T-cell (primary cell): ENCODE measurements around the gene CELF1. TPM values are rescaled to one million over a fixed set of nuclear protein-coding genes. Genes with fewer than 3 reads are reported as not detected.
A peak's percentile ranks its signal among the peaks of the same experiment; 100 is the strongest.

ENCODE experiments used
- ATAC-seq, 4 experiments: fragments of 200-7000 bp in 3 of 4; fragments of 150-1000 bp in 1 of 4; cut with Tn5 transposase; replicated peaks in 1 of 4; 1 replicate in 3 of 4; 2 replicates in 1 of 4; pipeline ENCODE4 v1.10.0; 2021; ENCODE audit warnings: moderate library complexity in 3 of 4, mild to moderate bottlenecking in 2 of 4, moderate number of reproducible peaks in 1 of 4
- CTCF ChIA-PET, 2 donors: fragments of 300-600 bp; sonication (Branson Sonifier 250); formaldehyde crosslinking; loops; one replicate each; lab custom pipeline; 2022; ENCODE audit warnings: antibody characterized with exemption in 2 of 2; lab: Charles Lee
- POLR2A ChIA-PET, 2 donors: fragments of 300-600 bp; sonication (Branson Sonifier 250); formaldehyde crosslinking; loops; one replicate each; lab custom pipeline; 2022; ENCODE audit warnings: antibody characterized with exemption in 2 of 2; lab: Charles Lee
- DNase-seq, 35 experiments: peaks; one replicate each; pipeline versions ENCODE4 v3.0.0 to v3.0.0-alpha.2; 2013 to 2023
- H3K27ac ChIP-seq: one replicate; pipeline ENCODE4 v1.5.1; 2013; ENCODE audit warnings: low read length
- H3K27me3 ChIP-seq, 2 experiments: replicated peaks in 1 of 2; 1 replicate in 1 of 2; 2 replicates in 1 of 2; pipeline versions ENCODE4 v1.6.1 to v1.7.0; 2013; ENCODE audit warnings: low read length in 1 of 2, mixed read lengths in 1 of 2; ENCODE audit not compliant: control insufficient read depth in 2 of 2, insufficient read depth in 2 of 2; ENCODE audit errors: extremely low read depth in 1 of 2
- H3K36me3 ChIP-seq, 2 donors: 1 replicate in 1 of 2; 2 replicates in 1 of 2; pipeline versions ENCODE4 v1.6.1 to v1.7.0; 2013; ENCODE audit warnings: low read length in 1 of 2; ENCODE audit not compliant: control insufficient read depth in 2 of 2, insufficient read depth in 1 of 2; ENCODE audit errors: extremely low read depth in 1 of 2
- H3K4me1 ChIP-seq, 2 experiments: 1 replicate in 1 of 2; 2 replicates in 1 of 2; pipeline versions ENCODE4 v1.6.1 to v1.7.0; 2013; ENCODE audit warnings: low read length in 2 of 2, mixed read lengths in 1 of 2; ENCODE audit not compliant: insufficient read depth in 2 of 2, control insufficient read depth in 1 of 2; ENCODE audit errors: extremely low read depth in 1 of 2
- H3K4me3 ChIP-seq, 2 donors: 1 replicate in 1 of 2; 2 replicates in 1 of 2; pipeline versions ENCODE4 v1.5.1 to v1.7.0; 2013; ENCODE audit warnings: mild to moderate bottlenecking in 2 of 2, low read length in 1 of 2, moderate library complexity in 1 of 2; ENCODE audit not compliant: control insufficient read depth in 1 of 2; ENCODE audit errors: extremely low read depth in 1 of 2
- H3K9me3 ChIP-seq: 2 replicates; pipeline ENCODE4 v1.7.0; 2013
- H3K27ac Mint-ChIP-seq, 2 donors: one replicate each; pipeline ENCODE4 v1.8.0; 2020 to 2021; ENCODE audit warnings: mild to moderate bottlenecking in 2 of 2, mixed read lengths in 2 of 2
- H3K27me3 Mint-ChIP-seq, 2 donors: one replicate each; pipeline ENCODE4 v1.8.0; 2021 to 2022; ENCODE audit warnings: mixed read lengths in 2 of 2
- H3K36me3 Mint-ChIP-seq: one replicate; pipeline ENCODE4 v1.8.0; 2021; ENCODE audit warnings: mixed read lengths
- H3K4me1 Mint-ChIP-seq, 3 donors: one replicate each; pipeline ENCODE4 v1.8.0; 2020 to 2022; ENCODE audit warnings: mixed read lengths in 3 of 3, mild to moderate bottlenecking in 1 of 3
- H3K4me3 Mint-ChIP-seq, 3 donors: one replicate each; pipeline ENCODE4 v1.8.0; 2020 to 2022; ENCODE audit warnings: mild to moderate bottlenecking in 3 of 3, mixed read lengths in 3 of 3, moderate library complexity in 3 of 3
- H3K9me3 Mint-ChIP-seq, 3 donors: one replicate each; pipeline ENCODE4 v1.8.0; 2020 to 2022; ENCODE audit warnings: mixed read lengths in 3 of 3
- WGBS: methylation state at CpG from one replicate; pipeline ENCODE4 v1.1.5; 2013; ENCODE audit warnings: missing lambda C conversion rate; ENCODE audit not compliant: insufficient coverage; 5-methylcytosine and 5-hydroxymethylcytosine counted together
- total RNA-seq, 35 experiments: library from RNA in 6 of 35; stranded (reverse) in 6 of 35; fragments of 120-200 nt in 1 of 35; gene quantifications; one replicate each; pipeline versions ENCODE4 v1.2.1 to v1.2.4 and lab custom pipeline; 2013 to 2026

The CELF1 gene
- total RNA-seq, 5 donors from 2014 or later (not counting 1 experiment from before 2014, with no cell fraction given) = 109 to 124 (median 123) TPM

DNA sequence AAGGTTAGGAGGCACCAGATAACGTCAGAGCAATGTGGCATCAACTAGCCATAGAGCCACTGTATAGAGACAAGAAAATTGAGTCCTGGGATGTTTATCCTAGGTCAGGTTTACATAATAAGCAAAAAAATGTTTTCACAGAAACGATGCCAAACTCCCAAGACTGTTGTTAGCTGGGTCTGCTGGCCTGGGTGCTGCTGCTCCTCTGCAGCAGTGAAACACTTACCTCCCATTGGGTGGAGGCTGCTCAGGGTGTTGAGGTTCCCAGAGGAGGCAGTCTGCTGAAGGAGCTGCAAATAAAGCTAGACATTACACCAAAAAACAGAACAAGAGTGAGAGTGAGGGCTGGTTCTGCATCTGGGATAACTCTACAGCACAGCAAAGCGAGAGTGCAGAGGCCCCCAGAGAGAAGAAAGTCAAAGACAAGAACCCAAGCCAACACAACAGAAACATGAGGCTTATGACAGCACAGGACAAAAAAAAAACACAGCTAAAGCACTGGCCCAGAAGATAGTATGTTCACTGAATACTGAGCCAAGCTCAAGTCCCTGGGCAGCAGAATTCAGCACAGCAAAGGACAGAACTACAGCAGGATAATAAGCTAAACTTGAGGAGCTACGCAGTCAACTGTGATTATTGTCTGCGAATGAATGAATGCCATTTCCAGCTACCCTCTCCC is 74.1 kb downstream of the CELF1 start:
- Mint-ChIP-seq H3K4me3 (no peak overlapping the region), H3K27ac (no peak overlapping the region)
- WGBS = 100% methylated on average over 2 of the region's 5 CpGs

DNA sequence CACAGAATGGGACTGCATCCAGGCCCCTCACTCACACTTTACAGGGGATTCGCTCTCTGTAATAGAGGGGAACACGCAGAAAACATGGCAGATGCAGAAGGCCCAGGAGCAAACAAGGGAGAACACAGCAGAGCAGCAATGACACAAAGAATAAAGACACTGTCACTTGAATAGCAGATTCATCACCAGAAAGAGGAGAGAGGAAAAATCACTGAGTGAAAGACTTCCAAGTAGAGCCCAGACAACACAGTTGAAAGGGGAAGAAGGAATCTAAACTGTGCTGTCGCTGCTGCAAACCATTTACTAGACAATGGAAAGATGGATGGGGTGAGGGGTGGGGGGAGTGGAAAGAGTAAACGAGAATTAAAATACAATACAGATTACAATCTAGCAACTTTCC is 75.2 kb downstream of the CELF1 start:
- Histone ChIP-seq H3K27ac (no peak overlapping the region), H3K4me3 (no peak overlapping the region), H3K9me3 (no peaks in the 10 kb centered on the region), H3K27me3 (no peaks in the 10 kb centered on the region), H3K36me3 (peaks cover 18 to 97% of the 10 kb centered on the region in 2 donors), H3K4me1 (no peaks in the 10 kb centered on the region)
- Mint-ChIP-seq H3K4me1 (no peaks in the 10 kb centered on the region), H3K27ac (no peak overlapping the region), H3K9me3 (no peaks in the 10 kb centered on the region), H3K36me3 (peaks cover 62% of the 10 kb centered on the region), H3K4me3 (no peak overlapping the region), H3K27me3 (no peaks in the 10 kb centered on the region)
- DNase-seq (no peak), ATAC-seq (no peak)
- ChIA-PET POLR2A (no interaction called here), CTCF (no interaction called here)
- WGBS = no CpG with 5 or more reads among the region's 4 CpGs

More for the DNA sequence above, 74.1 kb downstream of the CELF1 start:
- no peaks in the 10 kb centered on the region for H3K4me1 Mint-ChIP-seq
- no peaks in the 10 kb centered on the region for H3K9me3 Mint-ChIP-seq
- no peak for DNase-seq
- Histone ChIP-seq H3K4me3 (no peak overlapping the region), H3K27me3 (no peaks in the 10 kb centered on the region), H3K36me3 (peaks cover 14 to 97% of the 10 kb centered on the region in 2 donors), H3K27ac (no peak overlapping the region), H3K9me3 (no peaks in the 10 kb centered on the region), H3K4me1 (no peaks in the 10 kb centered on the region)
- ATAC-seq = no peak
- POLR2A ChIA-PET = interaction anchor here in 1 of 2 donors (0.7 kb wide), 1 partner anchor 31 kb away, joined by 4 read pairs; no protein-coding TSS in a partner anchor
- peaks cover 62% of the 10 kb centered on the region for H3K36me3 Mint-ChIP-seq
- no peaks in the 10 kb centered on the region for H3K27me3 Mint-ChIP-seq
- CTCF ChIA-PET = no interaction called here

- Mint-ChIP-seq H3K36me3 (peaks cover 58% of the 10 kb centered on the region), H3K27ac (no peak overlapping the region), H3K4me3 (no peak overlapping the region), H3K4me1 (no peaks in the 10 kb centered on the region), H3K27me3 (no peaks in the 10 kb centered on the region), H3K9me3 (no peaks in the 10 kb centered on the region)
- no peak overlapping the region for H3K4me3 ChIP-seq
- DNase-seq = no peak
- H3K4me1 ChIP-seq = no peaks in the 10 kb centered on the region
- H3K9me3 ChIP-seq = no peaks in the 10 kb centered on the region
- no peak overlapping the region for H3K27ac ChIP-seq
- ChIA-PET POLR2A (no interaction called here), CTCF (no interaction called here)
- no peak for ATAC-seq
- H3K36me3 ChIP-seq = peaks cover 18 to 97% of the 10 kb centered on the region in 2 donors
- no peaks in the 10 kb centered on the region for H3K27me3 ChIP-seq
Observed at GRCh38 chr11:47477323-47477722, 75.6 kb downstream of the CELF1 start.

DNA sequence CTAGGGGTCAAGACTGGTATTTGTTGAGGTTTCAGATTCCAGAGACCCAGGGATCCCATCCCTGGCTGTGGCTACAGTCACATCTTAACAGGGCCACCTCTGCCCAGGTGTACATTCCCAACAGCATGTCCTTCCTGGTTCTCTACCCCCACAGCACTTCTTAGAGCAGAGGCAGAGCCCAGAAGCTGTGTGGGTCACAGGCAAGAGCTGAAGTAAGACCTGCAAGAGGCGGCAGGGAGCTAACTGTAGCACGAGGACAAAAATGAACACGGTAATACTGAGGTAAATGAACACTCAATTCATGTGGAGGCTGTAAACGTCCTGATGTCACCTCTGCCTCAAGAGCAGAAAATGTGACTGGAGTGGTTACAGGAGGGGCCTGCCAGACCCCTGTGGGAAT is 82.3 kb downstream of the CELF1 start:
- H3K4me3 Mint-ChIP-seq = no peak overlapping the region
- CTCF ChIA-PET = no interaction called here
- Histone ChIP-seq H3K27ac (no peak overlapping the region), H3K36me3 (peaks cover 24 to 94% of the 10 kb centered on the region in 2 donors), H3K4me3 (no peak overlapping the region), H3K4me1 (peaks cover 0 to 7% of the 10 kb centered on the region in 2 experiments), H3K9me3 (no peaks in the 10 kb centered on the region), H3K27me3 (no peaks in the 10 kb centered on the region)
- peaks cover 50% of the 10 kb centered on the region for H3K36me3 Mint-ChIP-seq
- ATAC-seq = no peak
- POLR2A ChIA-PET = interaction anchor here in 1 of 2 donors (0.5 kb wide), 1 partner anchor 27 kb away, joined by 5 read pairs; no protein-coding TSS in a partner anchor
- 95% methylated on average over 4 of the region's 4 CpGs for WGBS
- no peak overlapping the region for H3K27ac Mint-ChIP-seq
- peaks cover 2 to 11% (median 4%) of the 10 kb centered on the region in 3 donors for H3K4me1 Mint-ChIP-seq
- H3K9me3 Mint-ChIP-seq = no peaks in the 10 kb centered on the region
- H3K27me3 Mint-ChIP-seq = no peaks in the 10 kb centered on the region
- no peak for DNase-seq

GRCh38 chr11:47469361-47470179 is 83.4 kb downstream of the CELF1 start:
- no peaks in the 10 kb centered on the region for H3K27me3 Mint-ChIP-seq
- ChIA-PET CTCF (interaction anchor here in 1 of 2 donors (0.5 kb wide), 1 partner anchor 16 kb away, joined by 3 read pairs; no protein-coding TSS in a partner anchor), POLR2A (interaction anchor here in 1 of 2 donors (0.5 kb wide), 1 partner anchor 67 kb away, joined by 4 read pairs; no protein-coding TSS in a partner anchor)
- Histone ChIP-seq H3K27ac (no peak overlapping the region), H3K4me3 (no peak overlapping the region), H3K4me1 (peaks cover 0 to 7% of the 10 kb centered on the region in 2 experiments), H3K36me3 (peaks cover 20 to 88% of the 10 kb centered on the region in 2 donors), H3K9me3 (no peaks in the 10 kb centered on the region), H3K27me3 (no peaks in the 10 kb centered on the region)
- 69% methylated on average over 2 of the region's 7 CpGs for WGBS
- no peak overlapping the region for H3K4me3 Mint-ChIP-seq
- peak overlapping the region; percentile 56 to 62 for H3K27ac Mint-ChIP-seq
- no peaks in the 10 kb centered on the region for H3K9me3 Mint-ChIP-seq
- ATAC-seq (no peak), DNase-seq (no peak)
- H3K36me3 Mint-ChIP-seq = peaks cover 47% of the 10 kb centered on the region
- peaks cover 4 to 11% (median 6%) of the 10 kb centered on the region in 3 donors for H3K4me1 Mint-ChIP-seq

- no CpG with 5 or more reads among the region's 8 CpGs for WGBS
- POLR2A ChIA-PET = no interaction called here
- Mint-ChIP-seq H3K36me3 (peaks cover 44% of the 10 kb centered on the region), H3K9me3 (no peaks in the 10 kb centered on the region), H3K27ac (peak overlapping the region in 1 of 2 donors; percentile 62), H3K4me1 (peaks cover 4 to 11% (median 6%) of the 10 kb centered on the region in 3 donors), H3K4me3 (no peak overlapping the region), H3K27me3 (no peaks in the 10 kb centered on the region)
- ATAC-seq (no peak), DNase-seq (peak in 1 of 35 experiments; percentile 12)
- H3K27me3 ChIP-seq = no peaks in the 10 kb centered on the region
- no peak overlapping the region for H3K4me3 ChIP-seq
- peaks cover 25 to 87% of the 10 kb centered on the region in 2 donors for H3K36me3 ChIP-seq
- peaks cover 0 to 7% of the 10 kb centered on the region in 2 experiments for H3K4me1 ChIP-seq
- CTCF ChIA-PET = no interaction called here
- no peak overlapping the region for H3K27ac ChIP-seq
- no peaks in the 10 kb centered on the region for H3K9me3 ChIP-seq
Observed at GRCh38 chr11:47468598-47469214, 84.2 kb downstream of the CELF1 start.
